K562 (cell line): ENCODE data around the gene HSDL2. TPM values are rescaled to one million over a fixed set of nuclear protein-coding genes. Genes with fewer than 3 reads are reported as not detected.

Experiments used
- ATAC-seq: fragments of 200-7000 bp; cut with Tn5 transposase; 3 replicates; pipeline ENCODE4 v1.9.1; 2020; ENCODE audit warnings: moderate library complexity
- BruUV-seq: library from RNA; stranded (reverse); fragments of 400-500 nt; replicated peaks from 2 replicates; lab custom pipeline; 2021; lab: Mats Ljungman, UMichigan
- CTCF ChIA-PET: fragments of 300-600 bp; formaldehyde crosslinking; extraction: SDS; loops from one replicate; lab custom pipeline; 2021; ENCODE audit warnings: low intra/inter-chr PET ratio; lab: Yijun Ruan, JAX
- POLR2A ChIA-PET: fragments of 300-600, 350-650 bp; sonication (Branson Sonifier 250); formaldehyde crosslinking; extraction: SDS; loops from one replicate; lab custom pipeline; 2021; ENCODE audit warnings: antibody characterized with exemption, inconsistent platforms; lab: Yijun Ruan, JAX
- DNase-seq, 4 experiments: peaks; one replicate each; pipeline versions ENCODE4 v3.0.0 to v3.0.0-alpha.2; 2011 to 2018; ENCODE audit warnings: low spot score in 3 of 4, mixed read lengths in 3 of 4; ENCODE audit errors: extremely low read depth in 1 of 4
- FAIRE-seq: peaks from 2 replicates; lab custom pipeline; 2011; peaks lifted over from hg19 to GRCh38; lab: Jason Lieb, UNC
- H2AFZ ChIP-seq: 2 replicates; pipeline ENCODE4 v1.6.0; 2011; ENCODE audit warnings: low read depth, low read length, control low read depth, inconsistent platforms
- H3K27ac ChIP-seq: fragments of 200-600 bp; 3 replicates; pipeline ENCODE4 v1.8.0; 2011; ENCODE audit warnings: low read depth, mild to moderate bottlenecking, control low read depth, inconsistent platforms, low read length, moderate library complexity, mixed read lengths; ENCODE audit errors: extremely low read depth
- H3K27me3 ChIP-seq, 2 experiments: fragments of 300-600 bp in 1 of 2; 2 replicates in 1 of 2; 3 replicates in 1 of 2; pipeline versions ENCODE4 v1.6.0 to v1.8.0; 2011; ENCODE audit warnings: inconsistent platforms in 2 of 2, low read length in 2 of 2, mild to moderate bottlenecking in 1 of 2, mixed read lengths in 1 of 2, moderate library complexity in 1 of 2; ENCODE audit not compliant: control insufficient read depth in 2 of 2, insufficient read depth in 2 of 2
- H3K36me3 ChIP-seq: fragments of 300-600 bp; 3 replicates; pipeline ENCODE4 v1.8.0; 2011; ENCODE audit warnings: mild to moderate bottlenecking, low read length, inconsistent platforms; ENCODE audit not compliant: control insufficient read depth, insufficient read depth
- H3K4me1 ChIP-seq, 2 experiments: fragments of 200-600 bp in 1 of 2; replicated peaks in 1 of 2; 2 replicates in 1 of 2; 3 replicates in 1 of 2; pipeline versions ENCODE4 v1.5.1 to v1.8.0; 2011; ENCODE audit warnings: inconsistent platforms in 2 of 2, low read length in 2 of 2, mild to moderate bottlenecking in 1 of 2, mixed read lengths in 1 of 2, moderate library complexity in 1 of 2; ENCODE audit not compliant: control insufficient read depth in 2 of 2, insufficient read depth in 2 of 2
- H3K4me2 ChIP-seq: 2 replicates; pipeline ENCODE4 v1.6.1; 2011; ENCODE audit warnings: low read length, control low read depth, inconsistent platforms, mixed read lengths; ENCODE audit not compliant: insufficient read depth
- H3K4me3 ChIP-seq: fragments of 200-600 bp; sonication (generic), shearing (Covaris generic); 2 replicates; pipeline ENCODE4 v1.5.1; 2016; ENCODE audit warnings: control low read depth, inconsistent platforms
- H3K79me2 ChIP-seq: fragments of 200-600 bp; 3 replicates; pipeline ENCODE4 v1.8.0; 2011; ENCODE audit warnings: low read length, inconsistent platforms; ENCODE audit not compliant: control insufficient read depth, insufficient read depth
- H3K9ac ChIP-seq, 2 experiments: 2 replicates each; pipeline versions ENCODE4 v1.6.0 to v1.6.1; 2011; ENCODE audit warnings: low read depth in 2 of 2, low read length in 2 of 2, control low read depth in 1 of 2, inconsistent platforms in 1 of 2, mild to moderate bottlenecking in 1 of 2, mixed read lengths in 1 of 2; ENCODE audit not compliant: insufficient read depth in 1 of 2
- H3K9me1 ChIP-seq: one replicate; pipeline ENCODE4 v1.6.0; 2011; ENCODE audit warnings: inconsistent platforms, mild to moderate bottlenecking, low read length, moderate library complexity; ENCODE audit not compliant: control insufficient read depth, insufficient read depth
- H3K9me3 ChIP-seq: replicated peaks from 2 replicates; pipeline ENCODE4 v1.5.1; 2011; ENCODE audit warnings: low read depth, low read length, inconsistent platforms; ENCODE audit not compliant: control insufficient read depth, insufficient read depth
- H4K20me1 ChIP-seq: replicated peaks from 2 replicates; pipeline ENCODE4 v1.6.1; 2011; ENCODE audit warnings: low read length, inconsistent platforms, mixed read lengths; ENCODE audit not compliant: control insufficient read depth, insufficient read depth
- AFF4 ChIP-seq: sonication (generic); formaldehyde crosslinking; IDR thresholded peaks from 2 replicates; pipeline ENCODE4 v1.8.0; 2023; ENCODE audit warnings: mild to moderate bottlenecking, missing genetic modification reagents
- CBX1 ChIP-seq: sonication (generic); IDR thresholded peaks from 2 replicates; pipeline ENCODE4 v1.6.1; 2016; ENCODE audit warnings: antibody characterized with exemption, low read depth, mild to moderate bottlenecking
- HMGXB4 ChIP-seq: sonication (generic); formaldehyde crosslinking; IDR thresholded peaks from 2 replicates; pipeline ENCODE4 v1.8.1; 2023; ENCODE audit warnings: mild to moderate bottlenecking, missing genetic modification reagents
- POLR2H ChIP-seq: IDR thresholded peaks from 2 replicates; pipeline ENCODE4 v1.6.1; 2016; ENCODE audit warnings: missing genetic modification characterization, low read depth, mild to moderate bottlenecking, control low read depth, missing compliant biosample characterization, moderate library complexity
- RBBP5 ChIP-seq: fragments of 200-600 bp; sonication (generic); IDR thresholded peaks from 2 replicates; pipeline ENCODE4 v1.6.1; 2012; ENCODE audit warnings: borderline replicate concordance, mild to moderate bottlenecking, low read length, control low read depth, inconsistent platforms; ENCODE audit not compliant: insufficient read depth, poor library complexity, severe bottlenecking
- SAFB2 ChIP-seq: fragments of 200-400 bp; formaldehyde crosslinking; IDR thresholded peaks from 2 replicates; pipeline ENCODE4 v1.6.1; 2018; ENCODE audit warnings: borderline replicate concordance, low read length, low read depth, moderate library complexity; ENCODE audit not compliant: severe bottlenecking
- SP2 ChIP-seq: IDR thresholded peaks from 2 replicates; pipeline ENCODE4 v1.6.1; 2011; ENCODE audit warnings: mild to moderate bottlenecking, low read depth, low read length, moderate library complexity; ENCODE audit not compliant: poor library complexity, severe bottlenecking; ENCODE audit errors: extremely low read depth
- TGIF2 ChIP-seq: sonication (generic); formaldehyde crosslinking; IDR thresholded peaks from 2 replicates; pipeline ENCODE4 v1.8.1; 2022; ENCODE audit warnings: mild to moderate bottlenecking, missing genetic modification reagents, moderate library complexity
- TRIM24 ChIP-seq, 2 experiments: fragments of 450-650 bp; IDR thresholded peaks; 2 replicates each; pipeline ENCODE4 v1.6.1; 2016
- ZEB2 ChIP-seq: fragments of 450-650 bp; IDR thresholded peaks from 2 replicates; pipeline ENCODE4 v1.6.1; 2016
- ZNF324 ChIP-seq: fragments of 250-450 bp; sonication (Bioruptor Pico); IDR thresholded peaks from 2 replicates; pipeline ENCODE4 v1.4.0; 2020; ENCODE audit warnings: mild to moderate bottlenecking
- ZNF398 ChIP-seq: fragments of 250-450 bp; sonication (Bioruptor Pico); IDR thresholded peaks from 2 replicates; pipeline ENCODE4 v1.8.0; 2021; ENCODE audit warnings: moderate library complexity, mild to moderate bottlenecking, inconsistent platforms
- WGBS: fragments of 100-300 bp; shearing (Covaris generic); methylation state at CpG from one replicate; pipeline ENCODE4 v1.1.6; 2016; ENCODE audit warnings: low coverage, mixed read lengths; ENCODE audit not compliant: insufficient coverage; ENCODE audit errors: missing lambda C conversion rate; 5-methylcytosine and 5-hydroxymethylcytosine counted together
- in situ Hi-C: fragments of 300-500 bp; cut with MboI; formaldehyde crosslinking; loops from 4 replicates; pipeline ENCODE4 v1.15.0; 2018; ENCODE audit warnings: inconsistent platforms, mixed read lengths
- intact Hi-C: fragments of 100-400 bp; cut with micrococcal nuclease; formaldehyde crosslinking; loops from 2 replicates; pipeline ENCODE4 v1.14.2; 2022
- polyA plus RNA-seq, 8 experiments: library from polyadenylated mRNA; depleted of rRNA in 4 of 8; stranded (reverse) in 5 of 8; unstranded in 3 of 8; fragments of >200 nt; fragmentation: Nextera tagmentation in 2 of 8; fragmentation: Illumina TruSeq in 1 of 8; extraction: Ambion mirVana in 2 of 8; extraction: Trizol in 1 of 8; gene quantifications; 2 replicates each; pipeline versions ENCODE4 v1.2.1 to v1.2.3, GENCODE V29; 2011 to 2014; ENCODE audit warnings: inconsistent platforms in 1 of 8, missing spikeins in 1 of 8
- total RNA-seq, 7 experiments: library from RNA; depleted of rRNA in 6 of 7; stranded (reverse); fragments of >200 nt in 6 of 7; fragmentation: Illumina TruSeq in 2 of 7; extraction: Trizol in 2 of 7; gene quantifications; 2 replicates each; pipeline versions ENCODE4 v1.2.1 to v1.2.3, GENCODE V29; 2011 to 2021; ENCODE audit warnings: low replicate concordance in 1 of 7
- TF ChIP-seq, protein P1 (sequence below): sonication (generic); formaldehyde crosslinking; IDR thresholded peaks from 2 replicates; pipeline ENCODE4 v1.8.0; 2022; ENCODE audit warnings: mild to moderate bottlenecking, missing genetic modification reagents, borderline replicate concordance

Gene HSDL2
- total and polyA plus RNA-seq, 9 of the 15 experiments (the other 6 are each of a cell fraction or from before 2014, with no cell fraction given), result 22.8 to 74.1 (median 35.6) TPM

DNA sequence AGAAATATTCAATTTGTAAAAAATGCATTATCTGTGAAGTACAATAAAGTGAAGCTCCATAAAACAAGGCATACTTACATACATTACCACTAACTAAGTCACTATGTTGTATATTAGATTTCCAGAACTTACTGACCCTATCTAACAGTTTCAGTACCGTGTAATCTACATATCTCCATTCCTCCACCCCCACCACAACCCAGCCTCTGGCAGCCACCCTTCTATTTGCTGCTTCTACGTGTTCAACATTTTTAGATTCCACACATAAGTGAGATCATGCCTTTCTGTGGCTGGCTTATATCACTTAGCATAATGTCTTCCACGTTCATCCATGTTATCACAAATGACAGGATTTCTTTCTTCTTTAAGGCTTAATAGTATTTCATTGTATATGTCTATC lies 15.1 kb upstream of the HSDL2 start:
- intact Hi-C loops, result loop anchor here (10.0 kb wide), 1 partner anchor 400 kb away; no protein-coding TSS in a partner anchor
- Histone ChIP-seq H3K27me3 (no peaks in the 10 kb centered on the region), H3K36me3 (no peaks in the 10 kb centered on the region), H2AFZ (no peak overlapping the region), H3K27ac (no peak overlapping the region), H3K4me1 (no peaks in the 10 kb centered on the region), H4K20me1 (no peaks in the 10 kb centered on the region), H3K79me2 (no peaks in the 10 kb centered on the region), H3K4me2 (no peak overlapping the region), H3K9me3 (peaks cover 4% of the 10 kb centered on the region; the same call in 1 of the 2 replicates), H3K9ac (no peak overlapping the region), H3K4me3 (no peak overlapping the region), H3K9me1 (no peaks in the 10 kb centered on the region)
- DNase-seq, result no peak
- in situ Hi-C loops, result loop anchor here (5.0 kb wide), 1 partner anchor 602 kb away; no protein-coding TSS in a partner anchor
- ChIA-PET CTCF (no interaction called here), POLR2A (no interaction called here)
- no peak for FAIRE-seq
- BruUV-seq, result no TSS peak
- ATAC-seq, result no peak
- 45% methylated on average over 3 of the region's 3 CpGs for whole genome bisulfite sequencing
- TF ChIP-seq, protein P1, sequence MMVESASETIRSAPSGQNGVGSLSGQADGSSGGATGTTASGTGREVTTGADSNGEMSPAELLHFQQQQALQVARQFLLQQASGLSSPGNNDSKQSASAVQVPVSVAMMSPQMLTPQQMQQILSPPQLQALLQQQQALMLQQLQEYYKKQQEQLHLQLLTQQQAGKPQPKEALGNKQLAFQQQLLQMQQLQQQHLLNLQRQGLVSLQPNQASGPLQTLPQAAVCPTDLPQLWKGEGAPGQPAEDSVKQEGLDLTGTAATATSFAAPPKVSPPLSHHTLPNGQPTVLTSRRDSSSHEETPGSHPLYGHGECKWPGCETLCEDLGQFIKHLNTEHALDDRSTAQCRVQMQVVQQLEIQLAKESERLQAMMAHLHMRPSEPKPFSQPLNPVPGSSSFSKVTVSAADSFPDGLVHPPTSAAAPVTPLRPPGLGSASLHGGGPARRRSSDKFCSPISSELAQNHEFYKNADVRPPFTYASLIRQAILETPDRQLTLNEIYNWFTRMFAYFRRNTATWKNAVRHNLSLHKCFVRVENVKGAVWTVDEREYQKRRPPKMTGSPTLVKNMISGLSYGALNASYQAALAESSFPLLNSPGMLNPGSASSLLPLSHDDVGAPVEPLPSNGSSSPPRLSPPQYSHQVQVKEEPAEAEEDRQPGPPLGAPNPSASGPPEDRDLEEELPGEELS (CRISPR knock-in tag), result no peak
- TF ChIP-seq ZEB2 (no peak), ZNF324 (no peak), AFF4 (CRISPR knock-in tag) (no peak), ZNF398 (no peak), CBX1 (no peak), SAFB2 (no peak), TGIF2 (CRISPR knock-in tag) (no peak), RBBP5 (no peak), HMGXB4 (no peak), SP2 (no peak), TRIM24 (IDR thresholded peaks at IDR 0.05) (no peak), POLR2H (tag) (no peak)
